ENCODE data around the gene KDM1B. TPM values are rescaled to one million over a fixed set of nuclear protein-coding genes. Genes with fewer than 3 reads are reported as not detected.

The KDM1B gene
- total RNA-seq, 2 donors from 2014 or later = 33.7 to 38.3 TPM

- no peak for ATAC-seq
- no peak for DNase-seq
- intact Hi-C loops (cut with DNase I, micrococcal nuclease) = loop anchor here in 1 of 2 donors (10.0 kb wide), 1 partner anchor 102 kb away; no protein-coding TSS in a partner anchor
Measured at GRCh38 chr6:18266523-18266912, 111.3 kb downstream of the KDM1B start.

DNA sequence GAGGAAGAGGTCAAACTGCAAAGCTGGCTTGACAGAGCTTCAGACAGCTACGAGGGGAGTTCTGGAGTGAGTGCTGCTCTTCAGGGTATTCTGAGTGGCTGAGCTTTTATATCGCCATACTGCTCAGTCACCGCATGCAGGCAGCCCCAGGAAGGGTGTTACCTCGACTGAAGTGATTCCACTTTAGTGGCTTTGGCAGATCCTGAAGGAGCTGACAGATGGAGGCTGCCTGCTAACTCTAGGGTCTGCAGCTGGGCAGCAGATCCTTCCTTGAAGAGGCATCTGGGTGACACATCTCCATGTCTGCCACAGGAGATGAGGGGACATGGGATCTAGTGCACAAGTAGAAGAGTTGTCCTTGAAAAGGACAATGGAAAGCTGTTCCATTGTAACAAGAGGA is 112.8 kb downstream of the KDM1B start:
- DNase-seq (no peak), ATAC-seq (no peak)
- intact Hi-C loops (cut with DNase I, micrococcal nuclease) = loop anchor here in 1 of 2 donors (10.0 kb wide), 1 partner anchor 103 kb away; no protein-coding TSS in a partner anchor

DNA sequence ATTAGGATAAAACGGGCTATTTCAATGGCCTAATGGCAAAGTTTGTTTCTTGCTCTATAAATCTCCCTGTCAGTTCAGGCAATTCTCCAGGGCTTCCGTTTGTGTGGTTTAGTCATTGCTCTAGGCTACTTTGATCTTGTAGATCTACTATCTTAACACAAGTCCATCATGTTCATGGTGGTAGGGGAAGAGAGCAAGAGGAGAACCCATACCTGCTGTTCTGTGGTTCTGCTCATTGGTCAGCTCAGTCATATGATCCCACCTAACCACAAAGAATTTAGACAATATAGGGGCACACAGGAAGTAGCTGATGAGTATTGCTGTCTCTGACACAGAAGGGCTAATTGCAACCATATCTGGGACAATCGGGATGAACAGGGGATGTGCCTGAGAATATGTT is 114.0 kb downstream of the KDM1B start:
- intact Hi-C loops (cut with DNase I, micrococcal nuclease) = loop anchor here in 1 of 2 donors (10.0 kb wide), 1 partner anchor 104 kb away; no protein-coding TSS in a partner anchor
- no peak for DNase-seq

GRCh38 chr6:18269717-18270116 is 114.5 kb downstream of the KDM1B start:
- no peak for ATAC-seq
- intact Hi-C loops (cut with DNase I, micrococcal nuclease) = loop anchor here in 1 of 2 donors (10.0 kb wide), 1 partner anchor 105 kb away; no protein-coding TSS in a partner anchor

More for the DNA sequence above, 114.0 kb downstream of the KDM1B start:
- ATAC-seq = no peak

GRCh38 chr6:18270216-18270615 is 115.0 kb downstream of the KDM1B start:
- ATAC-seq (no peak), DNase-seq (no peak)

More at GRCh38 chr6:18269717-18270116, 114.5 kb downstream of the KDM1B start:
- no peak for DNase-seq

More at GRCh38 chr6:18270216-18270615, 115.0 kb downstream of the KDM1B start:
- intact Hi-C loops (cut with DNase I, micrococcal nuclease) = no loop called here

Other genes starting within 250 kb of the KDM1B start
- gene KIF13A, start 167.8 kb upstream of the KDM1B start, total RNA-seq = 10 to 100 TPM; 40.5 to 47.0 TPM
- gene NHLRC1, start 32.7 kb upstream of the KDM1B start, total RNA-seq = 1 to 10 TPM; 2.3 TPM
- 10 to 100 TPM; 53.4 to 60.0 TPM for gene TPMT, start 345 bp upstream of the KDM1B start, total RNA-seq
- 10 to 100 TPM; 73.7 to 75.7 TPM for gene DEK, start 109.1 kb downstream of the KDM1B start, total RNA-seq
- gene RNF144B, start 231.9 kb downstream of the KDM1B start, total RNA-seq = 1 to 10 TPM; 4.5 to 4.9 TPM

All from left colon (tissue), 2 donors.